ENCODE measurements around the gene C17orf78.

GRCh38 chr17:37340804-37341203 lies 35.0 kb upstream of the C17orf78 start:
- TF ChIP-seq GATA2 (IDR thresholded peaks at IDR 0.05; ENCODE audit: low read depth, low read length): no peak
- TF ChIP-seq GATA3 (IDR thresholded peaks at IDR 0.05; ENCODE audit: low read depth, low read length): no peak
